ENCODE measurements around the gene METTL5. TPM values are rescaled to one million over a fixed set of nuclear protein-coding genes. Genes with fewer than 3 reads are reported as not detected.
A peak's percentile ranks its signal among the peaks of the same experiment; 100 is the strongest.

Gene METTL5
- total and polyA plus RNA-seq, 9 of the 15 experiments (the other 6 are each of a cell fraction or from before 2014, with no cell fraction given): 149 to 471 (median 224) TPM

- peak; percentile 19; the same call in 1 of the 2 replicates for TF ChIP-seq DPF2 (IDR thresholded peaks at IDR 0.05)
- peak; percentile 75 for TF ChIP-seq MAX (CRISPR knock-in tag; IDR thresholded peaks at IDR 0.05)
- peak; percentile 75; the same call in 1 of the 2 replicates for TF ChIP-seq CHAMP1 (IDR thresholded peaks at IDR 0.05)
- TF ChIP-seq EP400 (IDR thresholded peaks at IDR 0.05): 0 out of 2 replicates have a peak, but pooled peaks have one; percentile 42
- peak; percentile 8; the same call in 1 of the 2 replicates for TF ChIP-seq MTA2 (IDR thresholded peaks at IDR 0.05; ENCODE audit: low read depth)
- TF ChIP-seq ARID1B (IDR thresholded peaks at IDR 0.05): peak; percentile 64
- TF ChIP-seq ZBTB33 (CRISPR knock-in tag; IDR thresholded peaks at IDR 0.05): peak; percentile 86
- peak; percentile 82 for TF ChIP-seq CBFA2T3 (IDR thresholded peaks at IDR 0.05)
- peak; percentile 25; the same call in 1 of the 2 replicates for TF ChIP-seq NFIC (IDR thresholded peaks at IDR 0.05)
- TF ChIP-seq TAL1 (IDR thresholded peaks at IDR 0.05): peak; percentile 58; the same call in 1 of the 2 replicates
Measured at GRCh38 chr2:169855281-169856258, 30.9 kb upstream of the METTL5 start (continued).

All from K562 (cell line).